HG03558 (cell line): ENCODE data around the gene S100P.
"Not testable (repeated sequence)": the region's sequence is repeated elsewhere in the genome, so short reads cannot be mapped to it uniquely, and the experiment has no call there.

Source experiments
- ATAC-seq: cut with Tn5 transposase; IDR thresholded peaks from one replicate; pipeline ENCODE4 v1.9.1; 2021; ENCODE audit warnings: moderate number of reproducible peaks; ENCODE audit not compliant: unreplicated experiment; ENCODE audit errors: extremely low read depth

The S100P gene

DNA sequence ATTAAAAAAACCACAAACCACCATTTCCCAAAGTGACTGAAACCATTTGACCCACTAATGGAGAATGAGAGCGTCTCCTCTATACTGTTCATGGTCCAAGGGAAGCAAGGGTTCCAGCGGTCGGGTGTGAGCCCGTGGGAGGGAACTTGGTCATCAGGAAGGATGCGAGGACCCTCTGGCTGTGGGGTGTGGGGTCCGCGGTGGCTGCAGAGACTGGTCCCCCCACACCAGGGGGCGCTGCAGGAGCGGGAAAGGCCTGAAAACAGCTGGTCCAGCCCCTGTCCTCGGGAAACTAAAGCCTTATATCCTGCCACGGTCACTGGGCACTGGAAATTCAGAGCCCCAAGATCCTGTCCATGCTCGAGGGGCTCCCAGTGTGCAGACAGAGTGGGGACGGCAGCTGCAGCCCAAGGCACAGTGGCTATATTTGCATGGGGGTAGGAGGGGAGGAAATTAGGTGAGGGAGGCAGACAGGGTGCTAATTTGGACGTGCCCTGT lies 26.6 kb downstream of the S100P start:
- no peak for ATAC-seq

DNA sequence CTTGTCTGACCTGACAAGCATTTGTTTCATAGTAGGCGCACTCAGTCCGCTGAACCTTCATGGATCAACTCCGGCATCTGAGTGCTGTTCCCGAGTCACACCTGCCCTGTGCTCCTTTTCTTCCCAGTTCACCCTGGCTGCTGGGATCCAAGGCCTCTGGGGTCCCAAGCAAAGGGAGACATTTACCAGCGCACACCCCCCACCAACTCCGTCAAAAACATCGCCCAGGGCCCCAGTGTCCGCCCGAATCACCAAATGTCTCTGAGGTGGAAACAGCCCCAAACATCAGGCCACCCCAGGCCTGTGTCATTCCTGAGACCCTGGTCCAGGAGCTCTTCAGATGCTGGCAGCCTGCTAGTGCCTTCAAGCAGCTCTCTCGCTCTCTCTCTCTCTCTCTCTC lies 27.4 kb downstream of the S100P start:
- no peak for ATAC-seq

DNA sequence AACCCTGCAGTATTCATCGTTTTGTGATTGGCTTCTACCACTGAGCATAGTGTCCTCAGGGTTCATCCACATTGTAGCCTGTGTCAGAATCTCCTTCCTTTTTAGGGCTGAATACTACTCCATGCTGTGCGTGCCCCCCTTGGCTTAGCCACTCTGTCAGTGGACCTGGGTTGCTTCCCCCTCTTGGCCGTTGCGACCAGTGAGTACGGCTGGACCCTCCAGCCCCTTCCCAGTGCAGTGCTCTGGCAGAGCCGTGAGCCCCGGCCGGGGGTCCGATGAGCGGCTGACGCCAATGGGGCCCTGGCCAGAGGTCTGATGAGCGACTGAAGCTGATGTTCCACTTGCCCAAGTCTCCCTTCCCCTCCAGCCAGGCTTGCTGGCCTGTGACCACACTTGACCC lies 29.2 kb downstream of the S100P start:
- no peak for ATAC-seq

DNA sequence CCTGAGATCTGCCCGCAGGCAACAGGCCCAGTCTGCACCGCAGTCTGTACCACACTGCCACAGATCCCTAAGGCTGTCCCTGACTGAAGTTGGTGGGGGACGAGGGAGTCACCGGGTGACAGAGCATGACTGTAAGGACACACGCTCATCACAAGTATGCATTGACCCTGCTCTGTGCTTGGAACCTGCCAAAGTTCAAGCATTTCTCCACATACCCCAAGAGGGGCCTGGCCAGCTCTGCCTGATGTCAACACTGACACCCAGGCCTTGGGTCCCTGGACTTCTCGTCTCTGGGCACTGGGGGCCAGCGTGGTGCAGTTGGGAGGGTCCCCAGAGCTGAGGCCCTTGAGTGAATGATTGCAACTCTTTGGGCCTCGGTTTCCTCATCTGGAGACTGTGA lies 30.2 kb downstream of the S100P start:
- no peak for ATAC-seq

DNA sequence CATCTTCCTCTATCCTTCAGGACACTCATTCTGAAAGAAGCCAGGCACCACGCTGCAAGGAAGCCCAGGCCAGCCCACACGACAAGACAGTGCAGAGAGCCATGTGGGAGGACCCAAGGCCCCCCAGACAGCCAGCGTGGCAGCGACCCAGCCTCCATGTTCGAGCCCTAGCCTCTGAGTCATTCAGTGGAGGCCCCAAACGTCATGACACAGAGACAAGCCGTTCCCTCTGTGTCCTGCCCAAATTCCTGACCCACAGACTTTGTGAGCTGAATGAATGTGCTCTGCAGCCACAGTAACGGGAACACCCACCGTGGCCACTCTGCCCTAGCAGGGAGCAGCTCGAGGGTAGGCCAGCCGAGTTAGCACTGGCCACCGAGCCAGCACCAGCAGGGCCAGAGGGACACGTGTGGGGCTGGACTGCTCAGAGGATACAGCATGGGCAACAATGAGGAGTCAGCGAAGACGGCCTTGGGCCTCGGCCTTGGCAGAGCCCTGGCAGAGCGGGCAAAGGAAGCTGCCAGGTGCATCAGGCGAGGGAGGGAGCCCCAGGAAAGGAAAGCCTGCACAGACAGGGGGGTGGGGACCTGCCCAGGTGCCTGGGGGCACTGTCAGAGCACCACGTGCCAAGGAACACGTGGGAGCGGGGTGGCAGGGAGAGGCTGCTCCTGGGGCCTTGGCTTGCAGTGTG lies 30.9 kb downstream of the S100P start:
- ATAC-seq: no peak

- not testable (repeated sequence) for ATAC-seq
These were observed 31.8 kb downstream of the S100P start for GRCh38 chr4:6725427-6725961.

DNA sequence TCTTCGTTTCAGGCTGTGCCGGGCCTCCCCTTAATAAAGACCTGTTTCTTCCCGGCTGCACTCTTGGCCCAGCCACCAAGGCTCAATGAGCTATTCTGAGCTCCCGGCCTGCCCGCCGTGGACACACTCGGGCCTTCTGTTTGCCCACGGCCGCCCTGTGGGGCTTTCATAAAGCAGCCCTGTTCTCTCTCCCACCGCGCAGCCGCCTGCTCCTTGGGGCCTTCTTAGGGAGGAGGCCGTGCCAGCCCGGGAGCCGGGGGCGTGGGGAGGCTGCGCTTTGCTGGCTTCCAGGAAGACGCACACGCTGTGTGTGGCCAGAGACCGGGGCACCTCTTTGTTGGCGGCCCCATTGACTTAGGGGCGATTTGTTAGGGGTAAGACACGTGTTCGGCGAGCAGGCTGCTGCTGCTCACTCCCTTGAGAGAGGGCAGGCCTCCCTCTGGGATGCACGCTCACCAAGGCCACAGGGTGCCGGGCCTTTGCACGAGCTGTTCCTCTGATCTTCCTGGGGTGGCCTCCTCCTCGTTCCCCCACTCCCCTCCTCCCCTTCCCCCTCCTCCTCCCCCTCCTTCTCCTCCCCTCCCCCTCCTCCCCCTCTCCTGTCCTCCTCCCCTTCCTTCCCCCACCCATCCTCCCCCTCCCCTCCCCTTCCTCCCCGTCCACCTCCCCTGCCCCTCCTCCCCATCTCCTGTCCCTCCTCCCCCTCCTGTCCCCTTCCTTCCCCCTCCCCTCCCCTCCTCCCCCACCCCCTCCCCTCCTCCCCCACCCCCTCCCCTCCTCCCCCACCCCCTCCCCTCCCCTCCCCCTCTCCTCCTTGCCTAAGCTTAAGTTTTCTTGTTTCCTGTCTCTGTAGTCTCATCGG lies 33.6 kb downstream of the S100P start:
- ATAC-seq: no peak

DNA sequence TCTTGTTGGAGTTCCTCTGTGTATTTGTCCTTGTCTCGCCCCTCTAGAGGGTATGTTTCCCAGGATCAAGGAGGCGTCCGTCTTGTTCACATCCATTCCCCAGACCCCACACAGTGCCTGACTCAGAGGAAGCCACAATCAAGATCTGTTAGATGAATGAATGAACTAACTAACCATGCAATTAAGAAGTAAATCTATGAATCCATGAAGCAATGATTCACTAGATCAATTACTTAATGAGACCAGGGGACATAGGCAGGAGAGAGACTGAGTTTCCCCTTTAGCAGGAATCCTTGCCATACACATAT lies 34.2 kb downstream of the S100P start:
- ATAC-seq: no peak

DNA sequence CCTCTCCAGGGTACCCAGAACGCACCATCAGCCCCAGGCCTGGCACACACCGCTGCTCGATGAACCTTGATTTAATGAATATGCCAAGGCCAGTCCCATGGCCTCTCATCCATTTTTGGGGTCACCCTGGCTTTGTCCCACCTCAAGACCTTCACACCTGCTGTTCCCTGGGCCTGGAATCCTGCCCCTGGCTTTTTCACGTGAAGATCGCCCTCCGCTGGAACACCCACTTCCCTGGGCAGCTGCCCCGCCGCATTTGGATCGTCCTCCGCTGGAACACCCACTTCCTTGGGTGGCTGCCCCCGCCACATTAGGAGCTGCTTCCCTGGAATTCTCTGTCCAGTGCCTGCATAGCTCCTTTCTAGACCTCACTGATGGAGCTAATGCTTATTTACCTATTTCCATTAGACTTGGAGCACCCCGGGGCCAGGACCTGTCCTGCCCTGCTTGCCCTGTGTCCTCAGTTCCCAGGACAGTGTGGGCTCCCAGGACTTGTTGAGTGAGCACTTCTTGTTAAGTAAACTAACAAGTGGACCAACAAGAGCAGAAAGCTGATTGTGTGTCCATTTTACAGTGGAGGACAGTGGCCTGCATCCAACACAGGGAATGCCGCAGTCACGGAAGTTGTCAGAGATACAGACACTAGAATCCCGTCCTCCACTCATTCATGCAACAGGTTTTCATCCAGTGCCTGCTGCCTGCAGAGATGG lies 34.8 kb downstream of the S100P start:
- ATAC-seq: no peak

DNA sequence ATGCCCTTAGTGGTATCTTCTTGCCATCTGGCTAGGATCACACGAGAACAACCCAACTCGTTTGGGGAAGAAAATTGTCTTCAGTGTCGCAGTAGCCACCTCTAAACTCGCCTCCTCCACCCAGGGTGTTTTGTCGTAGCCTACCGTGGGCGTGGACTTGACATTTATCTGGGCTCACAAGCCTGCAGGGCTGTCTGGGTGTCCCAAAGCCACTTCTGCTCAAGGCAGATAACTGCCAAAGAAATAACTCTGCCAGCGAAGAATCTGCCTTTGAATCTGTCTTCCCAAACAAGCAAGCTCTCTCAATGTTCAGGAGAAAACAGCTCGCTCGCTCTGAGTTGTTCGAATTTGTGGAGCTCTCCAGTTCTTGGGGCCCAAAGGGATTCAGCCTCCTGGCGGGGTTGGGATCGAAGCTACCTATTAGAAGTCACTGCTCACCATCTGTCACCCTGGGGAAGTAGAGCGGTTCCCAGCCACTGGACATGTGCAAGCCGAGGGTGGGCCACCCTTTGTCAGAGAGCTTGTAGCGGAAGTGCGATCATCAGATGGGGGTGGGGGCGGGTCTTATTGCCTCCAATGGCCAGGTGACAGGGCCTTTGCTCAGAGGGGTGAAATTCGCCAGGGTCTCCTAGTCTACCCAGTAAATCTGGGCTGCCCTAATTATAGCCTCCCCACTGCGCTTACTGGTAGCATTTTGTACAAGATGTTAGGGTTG lies 37.1 kb downstream of the S100P start:
- no peak for ATAC-seq

DNA sequence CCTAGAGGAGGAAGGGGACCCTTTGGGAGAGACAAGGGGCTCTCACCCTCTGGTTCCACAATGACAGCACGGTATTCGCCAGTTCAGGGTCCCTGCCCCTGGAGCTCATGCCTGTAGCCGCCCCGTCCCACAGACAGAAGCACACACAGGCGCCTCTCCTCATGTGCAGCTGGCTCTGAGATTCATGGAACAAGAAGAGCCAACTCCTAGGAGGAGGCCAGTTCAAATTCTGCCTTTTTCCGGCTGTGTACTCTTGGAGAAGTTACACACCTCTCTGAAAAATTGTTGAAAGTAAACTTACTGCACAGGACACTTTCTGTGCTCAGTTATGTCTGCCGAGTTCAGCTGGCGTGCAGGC lies 37.6 kb downstream of the S100P start:
- no peak for ATAC-seq

GRCh38 chr4:6731780-6732179 lies 38.1 kb downstream of the S100P start:
- ATAC-seq: no peak

GRCh38 chr4:6732441-6733357 lies 39.0 kb downstream of the S100P start:
- ATAC-seq: no peak

GRCh38 chr4:6733358-6734164 lies 39.9 kb downstream of the S100P start:
- ATAC-seq: no peak

DNA sequence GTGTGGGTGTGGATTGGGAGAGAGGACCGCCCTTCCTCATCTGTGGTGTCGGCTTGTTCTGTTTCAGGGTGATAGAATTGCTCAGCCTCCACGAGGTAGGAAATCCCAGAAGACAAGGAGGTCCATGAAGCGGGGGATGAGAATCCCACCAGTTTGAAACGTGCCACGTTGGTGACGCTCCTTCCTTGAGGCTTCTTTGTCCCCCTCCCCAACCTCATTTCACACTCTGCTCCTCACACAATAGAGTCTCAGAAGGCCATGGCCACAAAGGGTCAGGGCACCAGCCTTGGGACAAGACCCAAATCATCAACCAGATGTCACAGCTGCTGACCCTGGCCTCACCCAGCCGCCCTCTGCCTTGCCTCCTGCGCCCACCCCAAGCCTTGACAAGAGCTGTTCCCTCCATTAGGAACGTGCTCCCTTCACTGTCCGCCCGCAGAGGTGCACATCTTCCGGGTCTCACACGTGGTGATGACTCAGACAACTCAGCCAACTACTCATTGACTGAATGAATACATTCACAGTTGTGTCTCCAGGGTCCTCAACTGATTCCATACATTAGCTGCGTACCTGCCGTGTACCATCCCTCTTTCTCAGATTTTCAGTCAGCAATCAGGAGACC lies 40.6 kb downstream of the S100P start:
- no peak for ATAC-seq

GRCh38 chr4:6739920-6740319 lies 46.2 kb downstream of the S100P start:
- no peak for ATAC-seq

- ATAC-seq: no peak
These were observed 46.7 kb downstream of the S100P start for GRCh38 chr4:6740347-6740746.

- ATAC-seq: no peak
These were observed 48.8 kb downstream of the S100P start for GRCh38 chr4:6742507-6742906.
